ENCODE data around the gene BMP10.

BMP10 gene

DNA sequence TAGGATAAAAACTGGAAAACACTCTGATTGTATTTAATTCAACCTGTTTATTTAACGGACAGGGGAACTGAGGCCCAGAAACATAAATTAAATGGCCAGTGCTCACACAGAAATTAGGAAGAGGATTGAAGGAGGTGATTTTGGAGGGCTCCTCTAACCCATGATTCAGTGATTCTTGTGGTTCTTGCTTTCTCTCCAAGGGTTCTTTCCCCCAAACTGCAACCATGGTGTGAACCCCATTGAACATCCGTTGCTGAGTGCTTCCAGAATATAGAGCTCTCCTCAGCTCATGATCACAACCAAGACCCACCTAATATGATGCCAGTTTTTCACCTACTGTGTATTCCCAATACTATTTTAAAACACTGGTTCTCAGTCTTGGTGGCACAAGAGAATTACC lies 41.4 kb downstream of the BMP10 start:
- no peak overlapping the region for H3K27ac ChIP-seq (ENCODE audit: low read length)
- no peak overlapping the region for H3K4me3 ChIP-seq (ENCODE audit: low read length)
- H3K36me3 ChIP-seq (ENCODE audit: insufficient read depth, low read depth, low read length): no peaks in the 10 kb centered on the region
- no peaks in the 10 kb centered on the region; the same call in 1 of the 2 replicates for H3K4me1 ChIP-seq (ENCODE audit: insufficient read depth, low read length)
- no peaks in the 10 kb centered on the region for H3K27me3 ChIP-seq (ENCODE audit: insufficient read depth, low read length)
- no peak overlapping the region for H3K9ac ChIP-seq (ENCODE audit: low read depth, low read length)
- H3K9me3 ChIP-seq (ENCODE audit: insufficient read depth, low read depth, low read length): no peaks in the 10 kb centered on the region

DNA sequence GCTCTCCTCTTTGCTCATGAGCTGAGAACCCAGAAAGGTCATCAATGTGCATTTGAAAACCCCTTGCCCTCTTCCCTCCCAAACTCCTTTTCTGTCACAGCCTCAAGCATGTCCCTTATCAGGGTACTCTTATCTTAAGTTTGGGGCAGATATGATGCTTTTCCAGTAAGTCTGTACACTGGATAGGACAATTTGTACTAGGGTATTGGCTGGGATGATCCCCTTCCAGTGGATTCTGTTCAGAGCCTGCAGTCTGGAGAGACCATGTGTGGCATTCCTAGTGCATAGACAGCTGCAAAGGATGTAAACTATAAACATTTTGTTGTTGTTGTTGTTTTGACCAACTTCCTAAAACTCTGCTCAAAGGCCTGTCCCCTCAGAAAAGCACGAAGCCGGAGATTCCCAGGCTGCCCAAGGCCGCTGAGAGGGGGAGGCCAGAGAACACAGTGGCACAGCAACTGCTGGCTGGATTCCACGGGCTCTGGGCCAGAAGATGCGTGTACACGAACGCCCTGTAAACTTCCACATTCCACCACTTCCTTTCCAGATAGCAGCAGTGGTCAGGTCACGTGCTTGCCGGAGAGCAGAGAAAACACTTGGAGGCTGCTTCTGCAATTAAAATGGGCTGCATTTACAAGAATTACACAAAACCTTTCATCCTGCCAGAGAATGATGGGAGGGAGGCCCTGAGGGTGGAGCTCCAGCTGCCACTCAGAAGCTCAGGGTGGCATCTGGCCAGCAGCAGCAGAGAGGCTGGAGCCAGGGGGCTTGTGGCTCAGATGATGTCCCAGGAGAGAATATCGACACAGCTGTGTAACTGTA lies 42.1 kb downstream of the BMP10 start:
- H3K27ac ChIP-seq (ENCODE audit: low read length): no peak overlapping the region
- H3K4me3 ChIP-seq (ENCODE audit: low read length): no peak overlapping the region
- no peaks in the 10 kb centered on the region for H3K27me3 ChIP-seq (ENCODE audit: insufficient read depth, low read length)
- H3K9me3 ChIP-seq (ENCODE audit: insufficient read depth, low read depth, low read length): no peaks in the 10 kb centered on the region
- no peak overlapping the region for H3K9ac ChIP-seq (ENCODE audit: low read depth, low read length)
- no peaks in the 10 kb centered on the region; the same call in 1 of the 2 replicates for H3K4me1 ChIP-seq (ENCODE audit: insufficient read depth, low read length)
- H3K36me3 ChIP-seq (ENCODE audit: insufficient read depth, low read depth, low read length): no peaks in the 10 kb centered on the region

DNA sequence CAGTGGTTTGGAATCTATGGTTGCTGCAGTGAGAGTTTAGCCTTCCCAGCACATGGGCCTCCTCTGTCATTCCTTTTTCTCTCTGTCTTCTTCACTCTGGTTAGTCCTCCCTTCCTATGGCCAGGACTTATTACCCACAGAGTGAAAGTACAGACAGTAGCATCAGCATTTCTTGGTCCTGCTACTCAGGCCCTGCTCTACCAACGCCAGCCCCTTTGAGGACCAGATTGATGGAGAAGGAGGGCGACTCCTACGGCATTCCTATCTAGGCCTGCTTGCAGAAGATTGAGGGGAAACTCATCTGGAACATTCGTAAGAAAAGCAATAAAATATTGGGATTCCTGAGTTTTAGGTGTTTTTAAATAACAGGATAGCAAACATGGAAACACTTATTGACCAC lies 43.5 kb downstream of the BMP10 start:
- H3K4me1 ChIP-seq (ENCODE audit: insufficient read depth, low read length): no peaks in the 10 kb centered on the region; the same call in 1 of the 2 replicates
- H3K9me3 ChIP-seq (ENCODE audit: insufficient read depth, low read depth, low read length): no peaks in the 10 kb centered on the region
- no peaks in the 10 kb centered on the region for H3K36me3 ChIP-seq (ENCODE audit: insufficient read depth, low read depth, low read length)
- no peaks in the 10 kb centered on the region for H3K27me3 ChIP-seq (ENCODE audit: insufficient read depth, low read length)
- no peak overlapping the region for H3K27ac ChIP-seq (ENCODE audit: low read length)
- H3K4me3 ChIP-seq (ENCODE audit: low read length): no peak overlapping the region
- no peak overlapping the region for H3K9ac ChIP-seq (ENCODE audit: low read depth, low read length)

DNA sequence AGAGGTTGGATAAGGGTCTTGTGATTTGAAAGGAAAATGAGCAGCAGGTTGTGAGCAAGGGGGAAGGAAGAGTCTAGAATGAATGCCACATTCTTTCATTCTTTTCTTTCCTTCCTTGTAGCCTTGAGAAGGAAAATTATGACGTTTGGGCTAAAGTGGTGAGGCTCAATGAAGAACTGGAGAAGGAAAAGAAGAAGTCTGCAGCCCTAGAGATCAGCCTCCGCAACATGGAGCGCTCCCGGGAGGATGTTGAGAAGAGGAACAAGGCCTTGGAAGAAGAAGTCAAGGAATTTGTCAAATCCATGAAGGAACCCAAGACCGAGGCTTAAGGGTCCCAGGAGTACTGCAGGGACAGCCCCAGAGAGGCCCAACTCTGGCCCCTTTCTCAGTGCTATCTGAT lies 45.3 kb downstream of the BMP10 start:
- H3K36me3 ChIP-seq (ENCODE audit: insufficient read depth, low read depth, low read length): no peaks in the 10 kb centered on the region
- H3K27ac ChIP-seq (ENCODE audit: low read length): no peak overlapping the region
- no peaks in the 10 kb centered on the region for H3K27me3 ChIP-seq (ENCODE audit: insufficient read depth, low read length)
- no peak overlapping the region for H3K9ac ChIP-seq (ENCODE audit: low read depth, low read length)
- no peaks in the 10 kb centered on the region; the same call in 1 of the 2 replicates for H3K4me1 ChIP-seq (ENCODE audit: insufficient read depth, low read length)
- no peak overlapping the region for H3K4me3 ChIP-seq (ENCODE audit: low read length)
- no peaks in the 10 kb centered on the region for H3K9me3 ChIP-seq (ENCODE audit: insufficient read depth, low read depth, low read length)

DNA sequence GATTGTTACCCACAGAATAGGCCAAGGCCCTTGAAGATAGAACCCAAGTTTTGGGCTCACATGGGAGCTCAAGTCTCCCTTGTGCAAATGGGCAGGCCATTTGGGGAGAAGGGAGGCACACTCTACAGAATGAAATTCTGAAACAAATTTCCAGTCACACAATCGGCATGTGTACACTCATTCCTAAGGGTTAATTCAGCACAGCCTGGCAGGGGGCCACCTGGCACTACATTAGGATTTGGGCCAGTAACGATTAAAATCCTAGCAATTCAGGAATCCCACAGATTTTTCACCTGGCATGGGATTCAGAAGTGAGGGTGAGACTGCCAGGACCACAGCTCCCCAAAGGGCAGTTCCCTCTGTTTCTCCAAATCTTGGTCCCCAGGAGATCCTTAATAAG lies 46.4 kb downstream of the BMP10 start:
- no peaks in the 10 kb centered on the region for H3K27me3 ChIP-seq (ENCODE audit: insufficient read depth, low read length)
- H3K4me3 ChIP-seq (ENCODE audit: low read length): no peak overlapping the region
- no peak overlapping the region for H3K9ac ChIP-seq (ENCODE audit: low read depth, low read length)
- no peak overlapping the region for H3K27ac ChIP-seq (ENCODE audit: low read length)
- no peaks in the 10 kb centered on the region for H3K36me3 ChIP-seq (ENCODE audit: insufficient read depth, low read depth, low read length)
- no peaks in the 10 kb centered on the region; the same call in 1 of the 2 replicates for H3K4me1 ChIP-seq (ENCODE audit: insufficient read depth, low read length)
- no peaks in the 10 kb centered on the region for H3K9me3 ChIP-seq (ENCODE audit: insufficient read depth, low read depth, low read length)

DNA sequence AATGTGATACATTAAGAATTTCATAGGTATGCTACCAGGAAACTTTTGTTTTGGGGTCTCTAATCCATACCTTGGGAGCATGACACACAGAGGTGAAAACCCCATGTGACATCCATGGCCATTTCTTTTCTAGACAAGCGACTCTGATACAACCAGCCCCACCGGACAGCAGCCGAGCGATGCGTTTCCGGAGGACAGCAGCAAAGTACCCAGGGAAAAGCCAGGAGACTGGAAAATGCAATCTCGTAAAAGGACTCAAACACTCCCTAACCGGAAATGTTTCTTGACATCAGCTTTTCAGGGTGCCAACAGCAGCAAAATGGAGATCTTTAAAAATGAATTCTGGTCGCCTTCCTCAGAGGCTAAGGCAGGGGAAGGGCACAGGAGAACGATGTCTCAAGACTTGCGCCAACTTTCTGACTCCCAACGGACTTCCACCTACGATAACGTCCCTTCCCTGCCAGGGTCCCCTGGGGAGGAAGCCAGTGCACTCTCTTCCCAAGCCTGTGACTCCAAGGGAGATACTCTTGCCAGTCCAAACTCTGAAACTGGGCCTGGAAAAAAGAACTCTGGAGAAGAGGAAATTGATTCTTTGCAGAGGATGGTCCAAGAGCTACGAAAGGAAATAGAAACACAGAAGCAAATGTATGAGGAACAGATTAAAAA lies 48.9 kb downstream of the BMP10 start:
- no peaks in the 10 kb centered on the region for H3K36me3 ChIP-seq (ENCODE audit: insufficient read depth, low read depth, low read length)
- no peak overlapping the region for H3K4me3 ChIP-seq (ENCODE audit: low read length)

DNA sequence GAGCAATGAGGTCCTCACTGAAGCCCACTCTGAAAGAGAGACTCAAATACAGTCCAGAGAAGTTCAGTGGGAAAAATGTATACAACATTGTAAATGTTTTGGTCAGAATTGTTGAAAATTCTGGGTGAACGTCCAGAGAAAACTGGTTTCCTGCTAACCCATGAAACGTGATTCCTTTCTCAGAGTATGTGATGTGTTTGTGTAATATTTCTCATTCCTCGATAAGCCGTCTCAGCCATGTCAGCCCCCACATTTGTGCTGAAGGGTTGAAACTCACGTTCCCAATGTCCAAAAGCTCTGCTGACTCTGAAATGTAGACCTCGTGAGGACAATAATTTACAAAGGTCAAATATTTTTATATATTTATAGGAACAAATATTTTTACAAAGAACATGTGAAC lies 51.6 kb downstream of the BMP10 start:
- Histone ChIP-seq H3K9me3 (ENCODE audit: insufficient read depth, low read depth, low read length) (no peaks in the 10 kb centered on the region), H3K27ac (ENCODE audit: low read length) (no peak overlapping the region), H3K4me3 (ENCODE audit: low read length) (no peak overlapping the region), H3K27me3 (ENCODE audit: insufficient read depth, low read length) (no peaks in the 10 kb centered on the region), H3K36me3 (ENCODE audit: insufficient read depth, low read depth, low read length) (no peaks in the 10 kb centered on the region), H3K9ac (ENCODE audit: low read depth, low read length) (no peak overlapping the region), H3K4me1 (ENCODE audit: insufficient read depth, low read length) (no peaks in the 10 kb centered on the region; the same call in 1 of the 2 replicates)

More for the DNA sequence above, 48.9 kb downstream of the BMP10 start:
- no peak overlapping the region for H3K27ac ChIP-seq (ENCODE audit: low read length)
- no peaks in the 10 kb centered on the region for H3K9me3 ChIP-seq (ENCODE audit: insufficient read depth, low read depth, low read length)
- H3K9ac ChIP-seq (ENCODE audit: low read depth, low read length): no peak overlapping the region
- no peaks in the 10 kb centered on the region for H3K27me3 ChIP-seq (ENCODE audit: insufficient read depth, low read length)
- no peaks in the 10 kb centered on the region for H3K4me1 ChIP-seq (ENCODE audit: insufficient read depth, low read length)

DNA sequence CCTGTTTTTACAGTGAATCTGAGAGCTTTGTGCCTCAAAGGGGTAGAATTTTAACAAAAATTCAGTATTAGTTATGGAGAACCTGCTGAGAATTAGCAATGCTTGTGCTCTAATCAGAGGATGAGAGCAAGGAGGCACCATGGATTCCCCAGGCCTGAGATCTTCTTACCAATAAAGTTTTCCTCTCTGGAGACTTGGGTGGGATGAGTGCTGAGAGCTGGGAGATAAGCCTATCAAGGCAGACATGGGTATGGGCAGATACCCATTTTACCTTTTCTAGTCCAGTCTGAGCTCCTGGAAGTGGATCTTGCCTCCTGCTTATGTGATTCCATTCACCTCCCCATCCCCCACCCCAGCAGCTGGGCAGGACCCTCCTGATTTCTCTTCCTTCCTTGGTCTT lies 53.9 kb downstream of the BMP10 start:
- no peaks in the 10 kb centered on the region for H3K9me3 ChIP-seq (ENCODE audit: insufficient read depth, low read depth, low read length)
- no peaks in the 10 kb centered on the region for H3K36me3 ChIP-seq (ENCODE audit: insufficient read depth, low read depth, low read length)
- no peak overlapping the region for H3K9ac ChIP-seq (ENCODE audit: low read depth, low read length)
- H3K27me3 ChIP-seq (ENCODE audit: insufficient read depth, low read length): no peaks in the 10 kb centered on the region
- no peaks in the 10 kb centered on the region; the same call in 1 of the 2 replicates for H3K4me1 ChIP-seq (ENCODE audit: insufficient read depth, low read length)
- H3K27ac ChIP-seq (ENCODE audit: low read length): no peak overlapping the region
- H3K4me3 ChIP-seq (ENCODE audit: low read length): no peak overlapping the region
